IPS-18a (cell line): ENCODE data around the gene SLC16A5.

Source experiments
- H3K27ac ChIP-seq: one replicate; pipeline ENCODE4 v1.5.1; 2013; ENCODE audit warnings: low read length
- H3K27me3 ChIP-seq: one replicate; pipeline ENCODE4 v1.6.1; 2013; ENCODE audit warnings: mild to moderate bottlenecking, low read length; ENCODE audit not compliant: control insufficient read depth, insufficient read depth
- H3K36me3 ChIP-seq: one replicate; pipeline ENCODE4 v1.6.1; 2013; ENCODE audit warnings: low read depth, low read length; ENCODE audit not compliant: control insufficient read depth
- H3K4me1 ChIP-seq: one replicate; pipeline ENCODE4 v1.6.1; 2013; ENCODE audit warnings: low read depth, low read length; ENCODE audit not compliant: control insufficient read depth
- H3K4me3 ChIP-seq: one replicate; pipeline ENCODE4 v1.5.1; 2013; ENCODE audit warnings: low read length
- H3K9ac ChIP-seq: one replicate; pipeline ENCODE4 v1.6.1; 2013; ENCODE audit warnings: mild to moderate bottlenecking, low read length, moderate library complexity
- H3K9me3 ChIP-seq: one replicate; pipeline ENCODE4 v1.6.1; 2013; ENCODE audit warnings: low read depth, low read length; ENCODE audit not compliant: control insufficient read depth

SLC16A5 gene

DNA sequence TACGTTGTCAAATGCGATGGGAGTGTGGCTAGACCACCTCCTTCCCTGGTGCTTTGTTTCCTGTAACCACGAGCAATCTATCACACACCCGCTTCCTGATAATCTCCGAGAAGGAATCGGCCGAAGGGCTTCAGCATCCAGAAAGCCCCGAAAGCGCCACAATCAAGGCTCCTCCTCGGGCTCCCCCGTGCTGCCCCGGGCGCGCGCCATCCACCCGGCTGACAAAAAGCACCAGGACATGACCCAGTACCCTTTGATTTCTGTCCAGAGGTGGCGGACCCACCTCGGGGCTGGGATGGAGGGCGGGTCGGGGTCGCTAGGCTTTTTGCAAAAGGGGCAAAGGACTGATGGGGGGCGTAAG is 21.3 kb downstream of the SLC16A5 start:
- Histone ChIP-seq H3K9ac (peak overlapping the region; percentile 40), H3K9me3 (no peaks in the 10 kb centered on the region), H3K36me3 (no peaks in the 10 kb centered on the region), H3K4me3 (peak overlapping the region; percentile 72), H3K27ac (no peak overlapping the region), H3K27me3 (peaks cover 12% of the 10 kb centered on the region), H3K4me1 (peaks cover 5% of the 10 kb centered on the region)

DNA sequence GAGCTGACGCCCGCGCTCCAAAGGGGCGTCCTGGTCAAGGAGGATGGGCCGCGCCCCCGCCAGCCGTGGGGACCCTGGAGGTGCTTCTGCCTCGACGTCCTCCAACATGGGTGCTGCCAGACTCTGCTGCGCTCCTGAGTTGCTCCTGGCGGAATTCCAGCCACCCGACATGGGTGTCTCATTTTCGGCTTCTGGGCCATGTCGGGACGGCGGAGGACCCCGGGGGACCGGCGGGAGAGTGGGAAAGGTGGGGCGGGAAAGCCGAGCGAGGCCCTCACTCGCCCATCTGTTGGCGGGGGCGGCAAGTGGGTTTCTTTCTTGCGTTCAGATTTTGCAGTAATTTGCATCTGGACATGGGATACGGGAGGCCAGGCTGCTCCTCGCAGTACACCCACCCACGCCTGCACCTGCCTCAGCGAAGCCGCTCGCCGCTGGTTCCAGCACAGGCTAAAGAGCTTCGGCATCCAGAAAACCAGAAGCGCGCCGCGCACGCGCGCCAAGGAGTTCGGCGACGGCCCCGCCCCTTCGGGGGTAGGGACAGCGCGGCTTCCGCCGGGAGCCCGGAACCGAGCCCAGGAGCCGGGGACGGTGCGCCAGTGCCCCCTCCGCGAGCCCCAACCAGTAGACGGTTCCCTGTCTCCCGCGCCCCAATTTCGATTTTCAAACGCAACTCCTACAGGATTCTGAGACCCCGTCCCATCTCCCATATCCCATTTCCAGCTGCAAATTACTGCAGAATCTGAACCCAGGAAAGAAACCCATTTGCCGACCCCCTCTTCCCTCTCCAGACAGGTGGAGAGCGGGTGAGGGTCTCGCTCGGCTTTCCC is 21.9 kb downstream of the SLC16A5 start, which contains the start of gene ARMC7:
Gene ARMC7 (plus strand): TSS at position 563 of the 827 bp plus-strand sequence. CDS start 320 bp downstream, outside the sequence.
- Histone ChIP-seq H3K27ac (no peak within 1 kb of the TSS), H3K27me3 (peaks cover 12% of the 10 kb centered on the region), H3K9ac (peak within 1 kb of the TSS; percentile 40), H3K4me1 (peaks cover 5% of the 10 kb centered on the region), H3K9me3 (no peaks in the 10 kb centered on the region), H3K4me3 (peak within 1 kb of the TSS; percentile 72), H3K36me3 (no peaks in the 10 kb centered on the region)

DNA sequence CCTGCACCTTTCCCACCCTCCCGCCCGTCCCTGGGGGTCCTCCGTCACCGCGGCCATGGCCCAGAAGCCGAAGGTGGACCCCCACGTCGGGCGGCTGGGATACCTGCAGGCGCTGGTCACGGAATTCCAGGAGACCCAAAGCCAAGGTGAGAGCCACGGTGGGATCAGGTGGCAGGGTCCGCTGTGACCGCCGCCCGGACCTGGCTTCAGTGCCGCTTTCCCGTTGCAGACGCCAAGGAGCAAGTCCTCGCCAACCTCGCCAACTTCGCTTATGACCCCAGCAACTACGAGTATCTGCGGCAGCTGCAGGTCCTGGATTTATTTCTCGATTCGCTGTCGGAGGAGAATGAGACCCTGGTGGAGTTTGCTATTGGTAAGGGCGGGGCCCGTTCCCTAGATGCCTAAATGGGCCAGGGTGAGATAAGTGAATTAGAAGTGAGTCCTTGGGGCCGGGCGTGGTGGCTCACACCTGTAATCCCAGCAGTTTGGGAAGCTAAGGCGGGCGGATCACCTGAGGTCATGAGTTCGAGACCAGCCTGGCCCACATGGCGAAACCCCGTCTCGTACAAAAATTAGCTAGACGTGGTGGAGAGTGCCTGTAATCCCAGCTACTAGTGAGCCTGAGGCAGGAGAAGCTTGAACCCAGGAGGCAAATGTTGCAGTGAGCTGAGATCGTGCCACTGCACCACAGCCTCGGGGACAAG is 22.6 kb downstream of the SLC16A5 start:
- peak overlapping the region; percentile 18 for H3K9ac ChIP-seq
- H3K4me3 ChIP-seq, result peak overlapping the region; percentile 72
- H3K36me3 ChIP-seq, result no peaks in the 10 kb centered on the region
- H3K27me3 ChIP-seq, result peaks cover 12% of the 10 kb centered on the region
- H3K4me1 ChIP-seq, result peaks cover 5% of the 10 kb centered on the region
- H3K27ac ChIP-seq, result no peak overlapping the region
- no peaks in the 10 kb centered on the region for H3K9me3 ChIP-seq

DNA sequence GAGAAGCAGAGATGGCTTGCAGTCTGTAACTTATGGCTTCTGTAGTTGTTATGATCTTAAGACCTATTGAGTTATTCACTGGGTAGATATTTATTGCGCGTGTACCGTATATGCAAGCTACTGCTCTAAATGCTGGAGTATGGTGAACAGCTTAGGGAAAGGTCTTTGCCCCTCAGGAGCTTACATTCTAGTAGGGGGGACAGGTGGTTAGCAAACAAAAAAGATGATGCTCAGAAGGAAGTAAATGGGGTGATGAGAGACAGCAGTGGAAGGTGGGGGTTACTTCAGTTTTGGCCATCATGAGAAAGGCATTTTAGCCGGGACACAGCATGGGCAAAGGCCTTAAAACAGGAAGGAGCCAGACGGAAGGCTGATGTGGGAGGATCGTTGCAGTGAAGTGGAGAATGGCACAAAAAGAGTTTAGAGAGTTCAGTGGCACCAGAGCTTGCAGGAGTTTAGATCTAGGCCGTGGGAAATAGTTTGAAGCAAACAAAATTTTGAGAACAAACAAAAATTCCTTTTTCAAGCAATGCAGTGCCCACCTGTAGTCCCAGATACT is 24.1 kb downstream of the SLC16A5 start:
- Histone ChIP-seq H3K4me1 (peaks cover 5% of the 10 kb centered on the region), H3K9ac (no peak overlapping the region), H3K4me3 (no peak overlapping the region), H3K9me3 (no peaks in the 10 kb centered on the region), H3K27me3 (peaks cover 12% of the 10 kb centered on the region), H3K27ac (no peak overlapping the region), H3K36me3 (no peaks in the 10 kb centered on the region)

DNA sequence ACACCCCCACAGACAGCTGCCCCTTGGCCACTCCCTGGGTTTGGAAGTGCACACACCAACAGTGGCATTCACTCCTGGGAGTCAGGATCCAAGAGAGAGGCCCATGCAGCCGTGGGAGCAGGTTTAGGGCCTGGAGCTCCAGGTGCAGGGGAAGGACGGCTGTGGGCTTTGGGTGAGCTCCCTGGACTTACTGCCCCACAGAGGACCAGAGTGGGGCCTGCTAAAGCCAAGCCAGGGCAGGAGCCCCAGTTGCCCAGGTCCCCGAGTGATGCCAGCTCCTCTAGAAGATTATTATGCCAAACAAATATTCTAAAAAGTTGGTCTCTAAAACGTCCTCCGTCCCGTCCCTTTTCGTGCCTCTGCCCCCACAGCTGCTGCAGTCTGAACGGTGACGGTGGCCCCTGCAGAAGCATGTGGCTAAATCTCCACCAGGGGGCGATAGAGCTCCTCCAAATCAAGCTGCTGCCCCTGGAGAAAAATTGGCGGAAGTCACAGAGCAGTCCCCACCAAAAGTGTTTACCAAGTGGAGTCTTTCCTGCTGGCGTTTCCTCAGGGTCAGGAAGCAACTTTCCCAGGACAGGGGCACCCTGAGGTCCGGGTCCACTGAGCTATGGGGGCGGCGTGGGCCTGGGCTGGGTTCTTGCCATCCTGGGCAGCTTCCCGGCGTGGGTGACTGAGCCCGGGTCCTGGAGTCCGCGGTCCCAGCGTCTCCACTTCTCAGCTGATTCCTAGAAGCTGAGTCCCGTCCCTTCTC is 26.2 kb downstream of the SLC16A5 start:
- Histone ChIP-seq H3K27ac (no peak overlapping the region), H3K9ac (no peak overlapping the region), H3K36me3 (no peaks in the 10 kb centered on the region), H3K9me3 (no peaks in the 10 kb centered on the region), H3K27me3 (peaks cover 1% of the 10 kb centered on the region), H3K4me1 (no peaks in the 10 kb centered on the region), H3K4me3 (no peak overlapping the region)

DNA sequence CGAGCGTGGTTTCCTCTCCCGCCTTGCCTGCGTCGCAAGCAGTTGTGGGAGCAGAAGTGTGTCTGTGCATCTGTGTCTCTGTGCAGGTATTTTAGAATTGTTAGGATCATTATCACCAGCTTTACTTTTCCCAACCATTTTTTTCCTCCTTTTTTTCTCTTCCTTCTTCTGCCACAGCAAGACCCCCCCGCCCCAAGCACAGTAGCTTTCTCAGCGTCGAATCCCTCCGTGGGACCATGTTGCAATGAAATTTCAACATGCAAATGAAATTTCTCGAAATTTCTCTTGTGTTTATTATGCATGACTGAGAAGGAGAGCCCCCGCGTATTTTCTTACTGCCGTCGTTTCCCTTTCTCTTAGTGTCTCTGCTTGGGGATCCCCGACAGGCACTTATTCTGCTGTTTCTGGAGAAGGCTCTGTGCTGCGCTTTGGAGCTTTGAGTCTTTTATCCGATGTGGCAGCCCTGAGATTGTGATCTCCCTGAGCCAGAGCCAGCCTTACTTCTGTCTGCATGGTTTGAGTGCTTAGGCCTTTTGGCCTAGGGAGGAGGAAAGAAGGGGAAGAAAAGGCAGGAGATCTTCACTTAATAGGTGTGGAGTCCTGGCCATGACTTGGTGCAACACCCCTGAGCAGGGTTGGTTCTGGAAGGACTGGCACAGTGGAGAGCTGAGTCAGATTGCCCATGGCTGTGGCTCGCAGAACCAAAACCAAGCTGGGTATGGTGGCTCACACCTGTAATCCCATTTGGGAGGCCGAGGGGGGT is 27.0 kb downstream of the SLC16A5 start:
- Histone ChIP-seq H3K4me3 (no peak overlapping the region), H3K9ac (no peak overlapping the region), H3K4me1 (no peaks in the 10 kb centered on the region), H3K27ac (no peak overlapping the region), H3K9me3 (no peaks in the 10 kb centered on the region), H3K27me3 (no peaks in the 10 kb centered on the region), H3K36me3 (no peaks in the 10 kb centered on the region)

DNA sequence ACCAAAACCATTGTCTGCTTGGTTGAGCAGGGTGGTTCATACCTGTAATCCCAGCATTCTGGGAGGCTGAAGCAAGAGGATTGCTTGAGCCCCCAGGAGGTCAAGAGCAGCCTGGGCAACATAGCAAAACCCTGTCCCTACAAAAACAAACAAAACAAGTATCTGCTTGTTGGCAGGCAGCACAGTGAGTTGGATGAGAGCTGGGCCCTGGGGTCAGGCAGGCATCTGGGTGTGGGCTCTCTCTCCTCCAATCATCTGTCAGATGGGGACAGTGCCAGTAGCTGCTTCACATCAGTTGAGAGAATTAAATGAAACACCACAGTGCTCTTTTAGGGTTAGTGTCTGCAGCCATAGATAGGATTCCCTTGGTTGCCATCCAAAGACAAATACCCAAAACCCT is 27.8 kb downstream of the SLC16A5 start:
- Histone ChIP-seq H3K36me3 (no peaks in the 10 kb centered on the region), H3K27ac (no peak overlapping the region), H3K4me3 (no peak overlapping the region), H3K9me3 (no peaks in the 10 kb centered on the region), H3K27me3 (no peaks in the 10 kb centered on the region), H3K9ac (no peak overlapping the region), H3K4me1 (no peaks in the 10 kb centered on the region)

DNA sequence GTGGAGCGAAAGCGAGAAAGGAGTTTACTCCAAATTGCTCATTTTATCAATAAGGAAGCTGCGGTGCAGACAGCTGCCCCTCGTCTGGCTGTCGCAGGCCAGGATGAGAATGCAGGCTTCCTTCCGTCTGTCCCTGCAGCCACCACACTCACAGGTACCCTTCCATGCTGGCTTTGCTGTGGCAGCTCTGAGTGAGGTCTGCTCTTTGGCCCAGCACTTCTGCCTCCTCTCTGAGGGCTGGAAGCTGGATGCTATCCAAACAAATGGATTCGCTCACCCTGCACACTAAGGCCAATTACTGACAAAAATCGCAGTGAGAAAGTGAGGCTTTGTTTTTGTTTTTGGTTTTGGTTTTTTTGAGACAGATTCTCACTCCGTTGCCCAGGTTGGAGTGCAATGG is 29.0 kb downstream of the SLC16A5 start:
- H3K27me3 ChIP-seq, result no peaks in the 10 kb centered on the region
- H3K9ac ChIP-seq, result no peak overlapping the region
- H3K4me1 ChIP-seq, result no peaks in the 10 kb centered on the region
- no peaks in the 10 kb centered on the region for H3K9me3 ChIP-seq
- no peaks in the 10 kb centered on the region for H3K36me3 ChIP-seq
- no peak overlapping the region for H3K4me3 ChIP-seq
- H3K27ac ChIP-seq, result no peak overlapping the region

DNA sequence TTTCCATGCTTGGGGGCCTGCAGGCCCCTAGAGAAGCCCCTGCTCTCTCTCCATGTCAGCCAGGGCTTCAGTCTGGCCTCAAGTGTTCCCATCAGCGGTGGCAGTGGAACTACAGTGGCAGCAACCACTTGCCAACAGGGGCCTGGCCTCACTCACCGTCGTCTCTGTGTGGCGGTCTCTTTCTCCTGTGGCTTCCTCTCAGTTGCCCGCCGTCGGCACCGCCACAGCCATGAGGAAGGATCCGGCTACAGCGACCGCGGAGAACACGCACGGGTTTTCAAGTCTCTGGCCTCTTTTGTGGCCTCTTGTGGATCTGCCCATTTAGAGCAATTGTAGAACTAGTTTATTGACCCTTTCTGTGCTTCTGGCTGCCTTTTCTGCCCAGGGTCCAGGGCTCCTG is 30.6 kb downstream of the SLC16A5 start:
- H3K9ac ChIP-seq, result no peak overlapping the region
- H3K4me3 ChIP-seq, result no peak overlapping the region
- H3K4me1 ChIP-seq, result no peaks in the 10 kb centered on the region
- H3K36me3 ChIP-seq, result no peaks in the 10 kb centered on the region
- H3K27ac ChIP-seq, result no peak overlapping the region
- no peaks in the 10 kb centered on the region for H3K27me3 ChIP-seq
- H3K9me3 ChIP-seq, result no peaks in the 10 kb centered on the region

DNA sequence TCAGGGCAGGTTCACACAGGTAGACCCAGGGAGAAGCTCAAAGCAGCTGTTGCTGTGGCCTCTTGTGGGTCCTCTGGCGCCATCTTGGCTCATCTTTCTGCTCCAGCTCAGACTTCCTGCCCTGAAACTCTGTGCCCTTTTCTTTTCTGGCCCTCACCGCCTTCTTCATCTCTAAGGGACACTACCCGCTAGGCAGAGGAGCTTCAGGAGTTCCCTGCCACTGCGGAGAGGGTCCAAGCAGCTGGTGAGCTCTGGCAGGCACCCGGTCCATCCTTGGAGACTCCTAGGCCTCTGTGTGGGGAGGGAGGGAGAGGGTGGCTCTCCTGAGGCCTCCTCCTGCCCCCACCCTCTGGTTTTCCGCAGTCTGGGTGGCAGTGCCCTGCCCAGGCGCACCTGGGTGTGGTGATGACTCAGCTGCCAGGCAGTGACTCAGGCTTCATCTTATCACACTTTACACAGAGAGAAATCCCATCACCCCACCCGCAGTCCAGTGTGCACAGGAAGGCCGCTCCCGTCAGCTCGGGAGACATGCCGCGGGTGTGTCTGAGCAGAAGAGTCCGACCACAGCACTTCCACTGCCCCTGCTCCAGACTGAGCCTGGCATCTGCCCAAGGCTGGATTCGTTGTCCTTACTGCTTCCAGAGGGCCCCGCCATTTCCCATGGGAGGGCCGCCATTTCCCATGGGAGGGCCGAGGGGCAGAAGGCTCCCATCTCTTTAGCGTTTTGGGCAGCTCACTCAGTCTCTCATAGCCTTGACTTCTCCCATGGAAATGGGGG is 36.5 kb downstream of the SLC16A5 start:
- Histone ChIP-seq H3K9me3 (no peaks in the 10 kb centered on the region), H3K27ac (no peak overlapping the region), H3K4me3 (no peak overlapping the region), H3K9ac (no peak overlapping the region), H3K27me3 (no peaks in the 10 kb centered on the region), H3K4me1 (no peaks in the 10 kb centered on the region), H3K36me3 (peaks cover under 1% of the 10 kb centered on the region)
